Keratinocyte (primary cell): ENCODE measurements around the gene FTO.

ENCODE experiments used
- EZH2 ChIP-seq: IDR thresholded peaks from one replicate; pipeline ENCODE4 v1.6.1; 2012; ENCODE audit warnings: inconsistent platforms, mild to moderate bottlenecking, low read length, moderate library complexity
- TF ChIP-seq, protein P1 (sequence below), 3 experiments: IDR thresholded peaks in 1 of 3; conservative IDR thresholded peaks in 1 of 3; optimal IDR thresholded peaks in 1 of 3; 2 replicates in 2 of 3; 3 replicates in 1 of 3; pipeline versions ENCODE3 to v1.5.1; 2011; ENCODE audit warnings: low read length in 3 of 3, mild to moderate bottlenecking in 3 of 3, moderate library complexity in 2 of 3, control low read depth in 1 of 3, inconsistent platforms in 1 of 3; ENCODE audit not compliant: insufficient read depth in 2 of 3; ENCODE audit errors: extremely low read depth in 1 of 3

DNA sequence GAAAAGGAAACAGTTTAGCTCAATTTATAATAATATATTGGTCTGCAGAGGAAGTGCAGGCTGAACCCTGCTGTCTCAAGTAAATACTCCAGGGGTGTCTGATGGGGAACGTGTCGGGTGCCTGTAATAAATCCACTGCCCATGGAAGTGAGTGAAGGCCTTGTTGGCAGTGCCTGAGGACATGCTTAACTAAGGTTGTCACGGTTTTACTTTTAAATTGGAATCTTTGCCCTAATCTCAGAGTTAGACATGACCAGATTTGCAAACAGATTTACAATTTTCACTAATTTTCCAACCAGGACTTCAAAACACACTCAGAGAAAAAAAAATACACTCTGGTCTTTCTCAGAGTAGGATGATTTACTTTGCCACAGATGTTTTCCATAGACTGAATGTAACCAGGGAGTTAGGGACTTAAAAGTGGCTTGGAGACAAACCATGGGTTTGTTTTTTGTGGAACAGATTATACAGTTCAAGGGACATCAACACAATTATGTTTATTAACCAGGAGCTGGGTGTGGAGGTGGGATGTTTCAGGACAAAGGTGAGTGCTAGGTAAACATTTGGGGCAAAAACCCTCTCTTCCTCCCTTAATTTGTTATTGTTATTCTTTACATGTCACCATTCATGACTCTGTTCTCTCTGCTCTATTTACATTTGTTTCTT, 144.5 kb downstream of the FTO start:
- TF ChIP-seq, protein P1, sequence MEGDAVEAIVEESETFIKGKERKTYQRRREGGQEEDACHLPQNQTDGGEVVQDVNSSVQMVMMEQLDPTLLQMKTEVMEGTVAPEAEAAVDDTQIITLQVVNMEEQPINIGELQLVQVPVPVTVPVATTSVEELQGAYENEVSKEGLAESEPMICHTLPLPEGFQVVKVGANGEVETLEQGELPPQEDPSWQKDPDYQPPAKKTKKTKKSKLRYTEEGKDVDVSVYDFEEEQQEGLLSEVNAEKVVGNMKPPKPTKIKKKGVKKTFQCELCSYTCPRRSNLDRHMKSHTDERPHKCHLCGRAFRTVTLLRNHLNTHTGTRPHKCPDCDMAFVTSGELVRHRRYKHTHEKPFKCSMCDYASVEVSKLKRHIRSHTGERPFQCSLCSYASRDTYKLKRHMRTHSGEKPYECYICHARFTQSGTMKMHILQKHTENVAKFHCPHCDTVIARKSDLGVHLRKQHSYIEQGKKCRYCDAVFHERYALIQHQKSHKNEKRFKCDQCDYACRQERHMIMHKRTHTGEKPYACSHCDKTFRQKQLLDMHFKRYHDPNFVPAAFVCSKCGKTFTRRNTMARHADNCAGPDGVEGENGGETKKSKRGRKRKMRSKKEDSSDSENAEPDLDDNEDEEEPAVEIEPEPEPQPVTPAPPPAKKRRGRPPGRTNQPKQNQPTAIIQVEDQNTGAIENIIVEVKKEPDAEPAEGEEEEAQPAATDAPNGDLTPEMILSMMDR (optimal IDR thresholded peaks at IDR 0.05 in 1 of 3, IDR thresholded peaks at IDR 0.05 in 1 of 3, conservative IDR thresholded peaks at IDR 0.05 in 1 of 3; ENCODE audit: extremely low read depth in 1 of 3, insufficient read depth in 2 of 3, low read length in 3 of 3) = no peak
- no peak for TF ChIP-seq EZH2
